A549 (cell line): ENCODE data around the gene UBE2E1. TPM values are rescaled to one million over a fixed set of nuclear protein-coding genes. Genes with fewer than 3 reads are reported as not detected.

Experiments used
- ATAC-seq, 2 experiments: fragments of 200-7000 bp in 1 of 2; fragments of >200 bp in 1 of 2; cut with Nextera tagmentation in 1 of 2; cut with Tn5 transposase in 1 of 2; 3 replicates each; pipeline versions ENCODE4 v1.8.0 to v1.9.1; 2018 to 2020; ENCODE audit warnings: mild to moderate bottlenecking in 1 of 2, moderate library complexity in 1 of 2
- CTCF ChIA-PET: fragments of 300-600 bp; sonication (Branson Sonifier 250); formaldehyde crosslinking; extraction: SDS; loops from one replicate; lab custom pipeline; 2021; ENCODE audit warnings: antibody characterized with exemption, inconsistent platforms; lab: Yijun Ruan, JAX
- POLR2A ChIA-PET: fragments of 350-600 bp; formaldehyde crosslinking; extraction: SDS; loops from one replicate; lab custom pipeline; 2021; ENCODE audit warnings: antibody characterized with exemption, inconsistent platforms; lab: Yijun Ruan, JAX
- DNase-seq, 2 experiments: peaks; one replicate each; pipeline versions ENCODE4 v3.0.0 to v3.0.0-alpha.2; 2011 to 2016; ENCODE audit warnings: low read depth in 1 of 2, low spot score in 1 of 2
- FAIRE-seq: peaks from 2 replicates; lab custom pipeline; 2011; peaks lifted over from hg19 to GRCh38; lab: Jason Lieb, UNC
- H3K27ac ChIP-seq, 2 experiments: fragments of >200 bp; sonication (Bioruptor Twin); formaldehyde crosslinking; 3 replicates each; pipeline ENCODE4 v1.5.1; 2016 to 2017
- H3K4me1 ChIP-seq: fragments of >200 bp; sonication (Bioruptor Twin); formaldehyde crosslinking; 3 replicates; pipeline ENCODE4 v1.6.1; 2016
- H3K4me2 ChIP-seq: fragments of >200 bp; sonication (Bioruptor Twin); formaldehyde crosslinking; 3 replicates; pipeline ENCODE4 v1.6.1; 2016
- H3K4me3 ChIP-seq: fragments of >200 bp; sonication (Bioruptor Twin); formaldehyde crosslinking; 3 replicates; pipeline ENCODE4 v1.5.1; 2016
- H3K9me3 ChIP-seq: fragments of >200 bp; sonication (Bioruptor Twin); formaldehyde crosslinking; 3 replicates; pipeline ENCODE4 v1.6.1; 2016
- CBX2 ChIP-seq: fragments of 200-600 bp; sonication (generic); IDR thresholded peaks from 2 replicates; pipeline ENCODE4 v1.6.1; 2016; ENCODE audit warnings: low read depth, mild to moderate bottlenecking, borderline replicate concordance
- CBX8 ChIP-seq: fragments of 200-600 bp; sonication (generic); IDR thresholded peaks from 2 replicates; pipeline ENCODE4 v1.6.1; 2016
- CEBPB ChIP-seq, 2 experiments: fragments of >200 bp in 1 of 2; sonication (Bioruptor Twin) in 1 of 2; formaldehyde crosslinking in 1 of 2; IDR thresholded peaks; 2 replicates each; pipeline ENCODE4 v1.6.1; 2012 to 2016
- CHD2 ChIP-seq: fragments of 150-350 bp; IDR thresholded peaks from 2 replicates; pipeline ENCODE4 v1.6.1; 2014; ENCODE audit warnings: low read length; ENCODE audit not compliant: partially characterized antibody
- EHMT2 ChIP-seq: fragments of 200-600 bp; sonication (generic); IDR thresholded peaks from 2 replicates; pipeline ENCODE4 v1.6.1; 2016; ENCODE audit warnings: antibody characterized with exemption, low read depth, mild to moderate bottlenecking, moderate library complexity
- EP300 ChIP-seq, 2 experiments: fragments of >200 bp; sonication (Bioruptor Twin); formaldehyde crosslinking; IDR thresholded peaks; 2 replicates in 1 of 2; 3 replicates in 1 of 2; pipeline ENCODE4 v1.6.1; 2016 to 2017
- ESRRA ChIP-seq: fragments of 150-350 bp; IDR thresholded peaks from 2 replicates; pipeline ENCODE4 v1.6.1; 2014; ENCODE audit warnings: mild to moderate bottlenecking, low read length, borderline replicate concordance
- FOSL2 ChIP-seq, 2 experiments: fragments of 450-650 bp in 1 of 2; fragments of >200 bp in 1 of 2; sonication (Bioruptor Twin) in 1 of 2; formaldehyde crosslinking; IDR thresholded peaks; 2 replicates each; pipeline versions ENCODE4 v1.5.0 to v1.6.1; 2016 to 2020; ENCODE audit warnings: mild to moderate bottlenecking in 1 of 2, moderate library complexity in 1 of 2
- HDAC2 ChIP-seq: fragments of 200-600 bp; sonication (generic); IDR thresholded peaks from 2 replicates; pipeline ENCODE4 v1.6.1; 2016
- HOXB13 ChIP-seq: fragments of 250-450 bp; sonication (Bioruptor Pico); IDR thresholded peaks from 2 replicates; pipeline ENCODE4 v1.5.0; 2020; ENCODE audit warnings: low read depth, mild to moderate bottlenecking, moderate library complexity
- JUN ChIP-seq, 2 experiments: fragments of >200 bp; sonication (Bioruptor Twin); formaldehyde crosslinking; IDR thresholded peaks; 2 replicates in 1 of 2; 3 replicates in 1 of 2; pipeline ENCODE4 v1.6.1; 2016 to 2017
- MYC ChIP-seq: IDR thresholded peaks from 2 replicates; pipeline ENCODE4 v1.6.1; 2012; ENCODE audit warnings: mild to moderate bottlenecking, inconsistent platforms, low read length, improper control_type of control experiment, borderline replicate concordance
- NR3C1 ChIP-seq: fragments of >200 bp; sonication (Bioruptor Twin); formaldehyde crosslinking; IDR thresholded peaks from 3 replicates; pipeline ENCODE4 v1.6.1; 2017
- PHF8 ChIP-seq: fragments of 200-600 bp; sonication (generic); IDR thresholded peaks from 2 replicates; pipeline ENCODE4 v1.6.1; 2016; ENCODE audit warnings: low read depth, mild to moderate bottlenecking, antibody characterized with exemption, moderate library complexity, borderline replicate concordance
- POLR2A ChIP-seq: IDR thresholded peaks from 2 replicates; pipeline ENCODE4 v1.6.1; 2012; ENCODE audit warnings: mild to moderate bottlenecking, low read length
- POLR2AphosphoS2 ChIP-seq: conservative IDR thresholded peaks from 2 replicates; pipeline ENCODE4 v1.6.1; 2012; ENCODE audit warnings: low read length, improper control_type of control experiment, inconsistent platforms
- RAD21 ChIP-seq, 2 experiments: fragments of >200 bp in 1 of 2; sonication (Bioruptor Twin) in 1 of 2; formaldehyde crosslinking in 1 of 2; IDR thresholded peaks in 1 of 2; conservative IDR thresholded peaks in 1 of 2; 2 replicates in 1 of 2; 3 replicates in 1 of 2; pipeline ENCODE4 v1.6.1; 2012 to 2018; ENCODE audit warnings: inconsistent platforms in 1 of 2
- RARB ChIP-seq: fragments of 250-450 bp; sonication (Bioruptor Pico); IDR thresholded peaks from 2 replicates; pipeline ENCODE4 v1.8.0; 2021; ENCODE audit warnings: mild to moderate bottlenecking, moderate library complexity
- SMC3 ChIP-seq: fragments of >200 bp; sonication (Bioruptor Twin); formaldehyde crosslinking; IDR thresholded peaks from 3 replicates; pipeline ENCODE4 v1.6.1; 2018; ENCODE audit warnings: inconsistent platforms
- SREBF2 ChIP-seq: fragments of 450-650 bp; IDR thresholded peaks from 2 replicates; pipeline ENCODE4 v1.6.1; 2014; ENCODE audit warnings: mild to moderate bottlenecking, moderate library complexity
- TFCP2L1 ChIP-seq: fragments of 250-450 bp; sonication (Bioruptor Pico); IDR thresholded peaks from 2 replicates; pipeline ENCODE4 v1.5.0; 2021; ENCODE audit warnings: mild to moderate bottlenecking
- ZC3H11A ChIP-seq: fragments of 450-650 bp; IDR thresholded peaks from 2 replicates; pipeline ENCODE4 v1.6.1; 2014; ENCODE audit warnings: antibody characterized with exemption, mild to moderate bottlenecking
- ZFP36 ChIP-seq: fragments of 450-650 bp; IDR thresholded peaks from 2 replicates; pipeline ENCODE4 v1.6.1; 2014; ENCODE audit warnings: borderline replicate concordance; ENCODE audit not compliant: partially characterized antibody
- ZSCAN20 ChIP-seq: fragments of 250-450 bp; sonication (Bioruptor Pico); IDR thresholded peaks from 2 replicates; pipeline ENCODE4 v1.8.0; 2022; ENCODE audit warnings: mild to moderate bottlenecking, moderate library complexity
- WGBS: methylation state at CpG from one replicate; pipeline ENCODE4 v1.1.6; 2017; ENCODE audit errors: missing lambda C conversion rate; 5-methylcytosine and 5-hydroxymethylcytosine counted together
- polyA plus RNA-seq, 4 experiments: library from polyadenylated mRNA; depleted of rRNA in 3 of 4; stranded (reverse); fragments of >200 nt; fragmentation: RNase III in 1 of 4; extraction: RNeasy Plus Mini Kit Qiagen cat#74134 plus additional on column Dnase treatment in 1 of 4; gene quantifications; 2 replicates in 3 of 4; 3 replicates in 1 of 4; pipeline ENCODE4 v1.2.3, GENCODE V29; 2011 to 2017
- TF ChIP-seq, protein P1 (sequence below): IDR thresholded peaks from 2 replicates; pipeline ENCODE4 v1.6.1; 2012; ENCODE audit warnings: low read depth, borderline replicate concordance
- TF ChIP-seq, protein P2 (sequence below): fragments of >200 bp; sonication (Bioruptor Twin); formaldehyde crosslinking; IDR thresholded peaks from 3 replicates; pipeline ENCODE4 v1.5.1; 2016
- TF ChIP-seq, protein P3 (sequence below): fragments of 150-350 bp; IDR thresholded peaks from 2 replicates; pipeline ENCODE4 v1.6.1; 2014; ENCODE audit warnings: low read depth, mild to moderate bottlenecking, low read length
- TF ChIP-seq, protein P4 (sequence below): fragments of >200 bp; sonication (Bioruptor Twin); formaldehyde crosslinking; IDR thresholded peaks from 3 replicates; pipeline ENCODE4 v1.6.1; 2016
- TF ChIP-seq, protein P5 (sequence below): IDR thresholded peaks from 2 replicates; pipeline ENCODE4 v1.6.1; 2012

Gene UBE2E1
- polyA plus RNA-seq, 2 of the 4 experiments (the other 2 are of a cell fraction): 151 to 198 TPM

DNA sequence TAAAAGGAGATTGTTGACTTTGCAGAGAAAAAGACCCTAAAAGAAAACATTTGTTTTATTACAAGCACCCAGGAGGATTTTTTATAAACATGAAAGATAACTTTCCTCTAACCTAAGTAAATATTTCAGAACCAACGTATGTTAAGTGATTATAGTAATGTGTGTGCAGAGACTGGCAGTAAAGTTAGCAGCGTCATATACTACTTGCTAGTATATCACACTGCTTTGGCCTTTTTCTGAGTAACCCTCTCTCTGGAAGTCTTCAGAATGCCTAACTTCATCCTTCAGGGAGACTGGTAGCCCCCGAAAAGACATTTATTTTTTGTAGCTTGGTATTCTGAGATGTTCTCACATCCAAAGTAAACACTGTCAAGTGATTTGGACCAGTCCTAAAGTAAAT is 17.9 kb downstream of the UBE2E1 start:
- H3K4me1 ChIP-seq: peaks cover 38% of the 10 kb centered on the region
- H3K4me3 ChIP-seq: no peak overlapping the region
- H3K9me3 ChIP-seq: no peaks in the 10 kb centered on the region
- no peak for TF ChIP-seq NR3C1
- no peak for TF ChIP-seq ZSCAN20
- no peak for TF ChIP-seq MYC
- TF ChIP-seq, protein P1, sequence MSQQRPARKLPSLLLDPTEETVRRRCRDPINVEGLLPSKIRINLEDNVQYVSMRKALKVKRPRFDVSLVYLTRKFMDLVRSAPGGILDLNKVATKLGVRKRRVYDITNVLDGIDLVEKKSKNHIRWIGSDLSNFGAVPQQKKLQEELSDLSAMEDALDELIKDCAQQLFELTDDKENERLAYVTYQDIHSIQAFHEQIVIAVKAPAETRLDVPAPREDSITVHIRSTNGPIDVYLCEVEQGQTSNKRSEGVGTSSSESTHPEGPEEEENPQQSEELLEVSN: no peak
- no peak for TF ChIP-seq EHMT2
- TF ChIP-seq RAD21 (conservative IDR thresholded peaks at IDR 0.05 in 1 of 2, IDR thresholded peaks at IDR 0.05 in 1 of 2): no peak
- TF ChIP-seq CBX8: no peak
- no peak for TF ChIP-seq POLR2A
- TF ChIP-seq, protein P2, sequence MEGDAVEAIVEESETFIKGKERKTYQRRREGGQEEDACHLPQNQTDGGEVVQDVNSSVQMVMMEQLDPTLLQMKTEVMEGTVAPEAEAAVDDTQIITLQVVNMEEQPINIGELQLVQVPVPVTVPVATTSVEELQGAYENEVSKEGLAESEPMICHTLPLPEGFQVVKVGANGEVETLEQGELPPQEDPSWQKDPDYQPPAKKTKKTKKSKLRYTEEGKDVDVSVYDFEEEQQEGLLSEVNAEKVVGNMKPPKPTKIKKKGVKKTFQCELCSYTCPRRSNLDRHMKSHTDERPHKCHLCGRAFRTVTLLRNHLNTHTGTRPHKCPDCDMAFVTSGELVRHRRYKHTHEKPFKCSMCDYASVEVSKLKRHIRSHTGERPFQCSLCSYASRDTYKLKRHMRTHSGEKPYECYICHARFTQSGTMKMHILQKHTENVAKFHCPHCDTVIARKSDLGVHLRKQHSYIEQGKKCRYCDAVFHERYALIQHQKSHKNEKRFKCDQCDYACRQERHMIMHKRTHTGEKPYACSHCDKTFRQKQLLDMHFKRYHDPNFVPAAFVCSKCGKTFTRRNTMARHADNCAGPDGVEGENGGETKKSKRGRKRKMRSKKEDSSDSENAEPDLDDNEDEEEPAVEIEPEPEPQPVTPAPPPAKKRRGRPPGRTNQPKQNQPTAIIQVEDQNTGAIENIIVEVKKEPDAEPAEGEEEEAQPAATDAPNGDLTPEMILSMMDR: no peak
- TF ChIP-seq PHF8: no peak
- TF ChIP-seq, protein P3, sequence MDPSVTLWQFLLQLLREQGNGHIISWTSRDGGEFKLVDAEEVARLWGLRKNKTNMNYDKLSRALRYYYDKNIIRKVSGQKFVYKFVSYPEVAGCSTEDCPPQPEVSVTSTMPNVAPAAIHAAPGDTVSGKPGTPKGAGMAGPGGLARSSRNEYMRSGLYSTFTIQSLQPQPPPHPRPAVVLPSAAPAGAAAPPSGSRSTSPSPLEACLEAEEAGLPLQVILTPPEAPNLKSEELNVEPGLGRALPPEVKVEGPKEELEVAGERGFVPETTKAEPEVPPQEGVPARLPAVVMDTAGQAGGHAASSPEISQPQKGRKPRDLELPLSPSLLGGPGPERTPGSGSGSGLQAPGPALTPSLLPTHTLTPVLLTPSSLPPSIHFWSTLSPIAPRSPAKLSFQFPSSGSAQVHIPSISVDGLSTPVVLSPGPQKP: no peak
- no peak for TF ChIP-seq HDAC2
- TF ChIP-seq, protein P4, sequence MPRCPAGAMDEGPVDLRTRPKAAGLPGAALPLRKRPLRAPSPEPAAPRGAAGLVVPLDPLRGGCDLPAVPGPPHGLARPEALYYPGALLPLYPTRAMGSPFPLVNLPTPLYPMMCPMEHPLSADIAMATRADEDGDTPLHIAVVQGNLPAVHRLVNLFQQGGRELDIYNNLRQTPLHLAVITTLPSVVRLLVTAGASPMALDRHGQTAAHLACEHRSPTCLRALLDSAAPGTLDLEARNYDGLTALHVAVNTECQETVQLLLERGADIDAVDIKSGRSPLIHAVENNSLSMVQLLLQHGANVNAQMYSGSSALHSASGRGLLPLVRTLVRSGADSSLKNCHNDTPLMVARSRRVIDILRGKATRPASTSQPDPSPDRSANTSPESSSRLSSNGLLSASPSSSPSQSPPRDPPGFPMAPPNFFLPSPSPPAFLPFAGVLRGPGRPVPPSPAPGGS: no peak
- no peak for TF ChIP-seq ESRRA
- TF ChIP-seq EP300 (IDR thresholded peaks at IDR 0.05): no peak
- no peak for TF ChIP-seq TFCP2L1 (CRISPR knock-in tag)
- 77% methylated on average over 3 of the region's 3 CpGs for WGBS
- H3K27ac ChIP-seq: no peak overlapping the region
- POLR2A ChIA-PET: no interaction called here
- no peak overlapping the region for H3K4me2 ChIP-seq
- FAIRE-seq (no peak), ATAC-seq (no peak), DNase-seq (no peak)
- CTCF ChIA-PET: no interaction called here

DNA sequence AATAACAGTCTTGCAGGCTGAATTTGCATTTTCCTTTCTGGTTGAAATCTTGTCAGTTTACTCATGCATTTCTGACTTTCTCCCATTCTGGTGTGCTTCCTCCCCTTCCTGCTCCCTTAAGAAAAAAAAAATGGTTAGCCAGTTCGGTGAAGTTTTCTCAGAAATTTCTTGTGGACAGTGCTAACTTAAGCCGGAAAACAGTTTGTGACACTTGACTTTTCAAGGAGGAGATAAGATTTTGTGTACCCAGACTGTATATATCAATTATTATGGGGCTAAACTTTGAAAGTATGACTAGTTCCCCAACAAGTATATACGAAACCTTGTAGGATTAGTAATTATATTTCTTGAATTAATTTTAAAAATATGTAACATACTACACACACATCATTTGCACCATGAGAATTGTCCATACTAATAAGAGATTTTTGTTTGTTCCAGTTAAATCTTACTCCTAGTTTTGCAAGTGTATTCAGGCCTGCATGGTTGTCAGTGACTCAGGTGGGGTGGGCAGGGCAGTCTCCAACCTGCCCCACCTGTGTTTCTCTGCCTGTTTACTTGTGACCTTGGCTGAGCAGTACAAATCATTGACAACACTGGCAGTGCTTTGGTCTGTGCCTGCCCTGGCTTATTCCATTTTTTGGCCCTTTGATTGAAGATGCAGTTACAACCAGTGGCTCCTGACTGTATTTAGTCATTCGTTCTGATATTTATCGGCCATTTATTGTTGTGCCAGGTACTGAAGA is 19.1 kb downstream of the UBE2E1 start:
- Histone ChIP-seq H3K4me3 (no peak overlapping the region), H3K4me1 (peaks cover 43% of the 10 kb centered on the region), H3K27ac (no peak overlapping the region), H3K9me3 (no peaks in the 10 kb centered on the region), H3K4me2 (no peak overlapping the region)
- 69% methylated on average over 5 of the region's 5 CpGs for WGBS
- TF ChIP-seq HOXB13 (CRISPR knock-in tag) (no peak), CHD2 (no peak), JUN (IDR thresholded peaks at IDR 0.05) (no peak), RARB (no peak), CBX2 (no peak), ZFP36 (no peak), POLR2AphosphoS2 (no peak), SMC3 (no peak), CEBPB (IDR thresholded peaks at IDR 0.05) (no peak), POLR2A (no peak), SREBF2 (no peak), FOSL2 (IDR thresholded peaks at IDR 0.05) (no peak), FOSL2 (CRISPR knock-in tag; IDR thresholded peaks at IDR 0.05) (no peak), ZC3H11A (no peak)
- TF ChIP-seq, protein P5, sequence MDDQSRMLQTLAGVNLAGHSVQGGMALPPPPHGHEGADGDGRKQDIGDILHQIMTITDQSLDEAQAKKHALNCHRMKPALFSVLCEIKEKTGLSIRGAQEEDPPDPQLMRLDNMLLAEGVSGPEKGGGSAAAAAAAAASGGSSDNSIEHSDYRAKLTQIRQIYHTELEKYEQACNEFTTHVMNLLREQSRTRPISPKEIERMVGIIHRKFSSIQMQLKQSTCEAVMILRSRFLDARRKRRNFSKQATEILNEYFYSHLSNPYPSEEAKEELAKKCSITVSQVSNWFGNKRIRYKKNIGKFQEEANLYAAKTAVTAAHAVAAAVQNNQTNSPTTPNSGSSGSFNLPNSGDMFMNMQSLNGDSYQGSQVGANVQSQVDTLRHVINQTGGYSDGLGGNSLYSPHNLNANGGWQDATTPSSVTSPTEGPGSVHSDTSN: no peak
- TF ChIP-seq, protein P3: no peak
- POLR2A ChIA-PET: no interaction called here
- DNase-seq: no peak
- FAIRE-seq: no peak
- CTCF ChIA-PET: interaction anchor here (1.0 kb wide), 1 partner anchor 64 kb away, joined by 3 read pairs; no protein-coding TSS in a partner anchor
- ATAC-seq: no peak
